GM12891 (cell line): ENCODE data around the gene ASIC4.

ENCODE experiments used
- DNase-seq: peaks from one replicate; pipeline ENCODE4 v3.0.0; 2011; ENCODE audit warnings: low spot score; ENCODE audit not compliant: insufficient read length
- FAIRE-seq: peaks from 2 replicates; lab custom pipeline; 2011; peaks lifted over from hg19 to GRCh38; lab: Jason Lieb, UNC
- PAX5 ChIP-seq: IDR thresholded peaks from 2 replicates; pipeline ENCODE4 v1.6.1; 2011; ENCODE audit warnings: low read length, moderate library complexity, mild to moderate bottlenecking; ENCODE audit not compliant: insufficient read depth, severe bottlenecking
- POLR2A ChIP-seq: IDR thresholded peaks from 2 replicates; pipeline ENCODE4 v1.6.1; 2011; ENCODE audit warnings: low read depth, low read length, control low read depth
- POLR2AphosphoS5 ChIP-seq: IDR thresholded peaks from 2 replicates; pipeline ENCODE4 v1.6.1; 2011; ENCODE audit warnings: low read depth, low read length, control low read depth
- POU2F2 ChIP-seq: IDR thresholded peaks from 2 replicates; pipeline ENCODE4 v1.6.1; 2011; ENCODE audit warnings: low read depth, mild to moderate bottlenecking, control low read depth, low read length, moderate library complexity
- SPI1 ChIP-seq: IDR thresholded peaks from 2 replicates; pipeline ENCODE4 v1.6.1; 2011; ENCODE audit warnings: low read depth, low read length, control low read depth
- TAF1 ChIP-seq: IDR thresholded peaks from 2 replicates; pipeline ENCODE4 v1.6.1; 2011; ENCODE audit warnings: low read depth, low read length, control low read depth

The ASIC4 gene

DNA sequence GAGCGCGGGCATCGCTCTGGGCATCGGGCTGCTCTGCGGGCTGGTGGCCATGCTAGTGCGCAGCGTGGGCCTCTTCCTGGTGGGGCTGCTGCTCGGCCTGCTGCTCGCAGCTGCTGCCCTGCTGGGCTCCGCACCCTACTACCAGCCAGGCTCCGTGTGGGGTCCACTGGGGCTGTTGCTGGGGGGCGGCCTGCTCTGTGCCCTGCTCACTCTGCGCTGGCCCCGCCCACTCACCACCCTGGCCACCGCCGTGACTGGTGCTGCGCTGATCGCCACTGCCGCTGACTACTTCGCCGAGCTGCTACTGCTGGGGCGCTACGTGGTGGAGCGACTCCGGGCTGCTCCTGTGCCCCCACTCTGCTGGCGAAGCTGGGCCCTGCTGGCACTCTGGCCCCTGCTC, 33.3 kb downstream of the ASIC4 start:
- DNase-seq: no peak
- FAIRE-seq: no peak
- TF ChIP-seq TAF1: no peak
- no peak for TF ChIP-seq SPI1
- no peak for TF ChIP-seq POLR2A
- no peak for TF ChIP-seq PAX5
- no peak for TF ChIP-seq POLR2AphosphoS5
- no peak for TF ChIP-seq POU2F2

- FAIRE-seq (no peak), DNase-seq (no peak)
- TF ChIP-seq SPI1 (no peak), POLR2AphosphoS5 (no peak), PAX5 (no peak), POU2F2 (no peak), TAF1 (no peak), POLR2A (no peak)
Observed at GRCh38 chr2:219548990-219549389, 34.7 kb downstream of the ASIC4 start.

DNA sequence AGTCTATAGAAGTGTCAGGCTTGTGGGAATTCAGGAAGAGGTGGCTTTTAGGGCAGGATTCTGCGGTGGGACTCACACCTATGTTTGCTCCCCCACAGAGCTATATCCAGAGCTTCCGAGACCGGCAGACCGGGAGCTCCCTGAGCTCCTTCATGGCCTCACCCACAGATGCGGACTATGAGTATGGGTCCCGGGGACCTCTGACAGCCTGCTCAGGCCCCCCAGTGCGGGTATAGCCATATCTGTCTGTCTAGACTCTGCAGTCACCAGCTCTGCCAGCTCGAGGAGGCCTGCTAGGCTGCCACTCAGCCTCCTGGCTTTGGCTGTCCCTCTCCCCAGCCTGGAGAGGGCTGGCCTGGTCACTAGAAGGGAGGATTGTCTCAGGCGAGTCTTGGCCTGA, 35.3 kb downstream of the ASIC4 start:
- no peak for FAIRE-seq
- TF ChIP-seq TAF1 (no peak), PAX5 (no peak), POLR2A (no peak)
- DNase-seq: no peak

- DNase-seq (no peak), FAIRE-seq (no peak)
- TF ChIP-seq POLR2A: no peak
- no peak for TF ChIP-seq SPI1
- no peak for TF ChIP-seq POU2F2
- TF ChIP-seq TAF1: no peak
- TF ChIP-seq POLR2AphosphoS5: no peak
- no peak for TF ChIP-seq PAX5
Observed at GRCh38 chr2:219551441-219552381, 37.4 kb downstream of the ASIC4 start.

- peak; percentile 38 for FAIRE-seq
- TF ChIP-seq POLR2A: no peak
- no peak for TF ChIP-seq POLR2AphosphoS5
- no peak for TF ChIP-seq PAX5
- TF ChIP-seq SPI1: no peak
- no peak for TF ChIP-seq POU2F2
- no peak for TF ChIP-seq TAF1
- DNase-seq: peak; percentile 87
Observed at GRCh38 chr2:219552382-219553167, 38.3 kb downstream of the ASIC4 start.

DNA sequence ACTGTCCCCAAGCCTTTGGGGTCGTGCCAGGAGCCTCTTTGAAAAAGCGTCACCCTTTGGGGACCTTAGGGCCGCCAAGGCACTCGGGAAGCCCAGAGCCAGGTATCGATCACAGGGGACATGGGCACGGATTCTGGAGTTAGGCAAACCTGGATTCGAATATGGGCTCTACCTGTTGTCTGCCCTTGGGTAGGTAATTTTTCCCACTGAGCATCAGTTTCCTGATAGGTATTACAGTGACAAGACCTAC, 38.8 kb downstream of the ASIC4 start:
- TF ChIP-seq SPI1 (no peak), POU2F2 (no peak), PAX5 (no peak), TAF1 (no peak), POLR2A (no peak), POLR2AphosphoS5 (no peak)
- FAIRE-seq (no peak), DNase-seq (no peak)

DNA sequence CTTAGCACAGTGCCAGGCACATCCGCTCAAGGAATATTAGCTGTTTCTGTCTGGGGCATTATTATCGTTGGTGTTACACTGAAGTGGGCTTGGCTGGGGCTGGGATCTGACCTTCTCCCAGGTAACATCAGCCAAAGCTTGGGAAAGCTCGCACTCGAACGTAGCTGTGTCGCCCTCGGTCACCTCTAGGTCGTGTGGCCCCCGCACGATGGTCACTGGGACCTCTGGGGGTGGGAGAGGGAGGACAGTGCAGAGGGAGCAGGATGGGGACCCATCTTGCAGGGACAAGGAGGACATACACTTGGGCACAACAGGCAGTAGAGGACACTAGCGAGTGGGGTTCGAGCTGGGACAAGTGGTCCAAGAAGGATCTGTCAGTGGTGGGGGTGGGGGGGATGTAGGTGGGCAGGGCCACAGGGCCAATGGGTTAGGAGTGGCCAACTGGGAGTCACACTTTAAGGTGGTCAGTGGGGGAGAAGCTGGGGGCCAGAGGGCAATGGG, 39.2 kb downstream of the ASIC4 start:
- FAIRE-seq: no peak
- TF ChIP-seq SPI1: no peak
- DNase-seq: no peak

GRCh38 chr2:219554350-219554749, 40.1 kb downstream of the ASIC4 start:
- DNase-seq (no peak), FAIRE-seq (no peak)
- no peak for TF ChIP-seq PAX5
- no peak for TF ChIP-seq POLR2AphosphoS5
- no peak for TF ChIP-seq TAF1
- TF ChIP-seq POLR2A: no peak
- TF ChIP-seq SPI1: no peak
- no peak for TF ChIP-seq POU2F2

DNA sequence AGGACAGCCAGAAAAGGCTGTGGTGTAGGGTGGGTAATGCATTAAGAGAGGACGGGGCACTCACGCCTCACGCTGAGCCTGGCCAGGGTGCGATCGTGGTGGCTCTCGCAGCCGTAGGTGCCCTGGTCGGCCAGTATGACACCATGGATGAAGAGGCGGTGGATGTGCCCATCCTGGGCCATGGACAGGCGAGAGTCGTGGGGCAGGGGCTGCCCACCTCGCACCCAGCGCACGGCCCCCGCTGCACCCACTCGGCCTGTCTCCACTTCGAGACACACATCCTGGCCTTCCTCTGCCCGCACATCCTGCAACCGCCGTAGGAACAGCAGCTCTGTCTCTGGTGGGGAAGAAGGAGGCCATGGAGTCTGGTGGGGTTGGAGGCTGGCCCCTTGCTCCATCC, 41.7 kb downstream of the ASIC4 start:
- DNase-seq: no peak
- no peak for FAIRE-seq
- TF ChIP-seq TAF1 (no peak), PAX5 (no peak), POU2F2 (no peak), POLR2AphosphoS5 (no peak)

- FAIRE-seq (no peak), DNase-seq (no peak)
- TF ChIP-seq POLR2A: no peak
- no peak for TF ChIP-seq TAF1
- TF ChIP-seq SPI1: no peak
- TF ChIP-seq PAX5: no peak
Observed at GRCh38 chr2:219556413-219556812, 42.1 kb downstream of the ASIC4 start.
